ENCODE results near the gene LGALSL. TPM values are rescaled to one million over a fixed set of nuclear protein-coding genes. Genes with fewer than 3 reads are reported as not detected.
A peak's percentile ranks its signal among the peaks of the same experiment; 100 is the strongest.

LGALSL gene
- total RNA-seq, 1 experiment from 2014 or later, result 14.2 TPM

DNA sequence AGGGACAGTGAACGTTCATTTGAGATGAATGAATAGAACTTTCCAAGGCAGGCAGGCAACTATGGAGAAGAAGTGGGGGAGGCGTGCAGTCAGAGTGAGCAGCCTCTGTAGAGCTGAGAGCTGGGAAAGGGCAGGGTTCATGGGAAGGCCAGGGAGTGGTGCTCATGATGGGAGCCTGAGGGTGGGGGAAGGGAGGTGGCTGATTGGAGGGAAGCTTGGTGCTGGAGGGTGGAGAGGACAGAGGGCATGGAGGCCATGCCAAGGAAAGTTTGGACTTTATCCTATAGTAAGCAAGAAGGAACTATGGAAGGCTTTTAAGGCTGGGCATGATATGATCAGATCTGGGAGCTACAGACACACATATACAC, 47.6 kb upstream of the LGALSL start:
- TF ChIP-seq POLR2AphosphoS5 (IDR thresholded peaks at IDR 0.05; ENCODE audit: low read depth, low read length), result no peak
- TF ChIP-seq CEBPB (IDR thresholded peaks at IDR 0.05; ENCODE audit: low read depth), result no peak
- TF ChIP-seq EGR1 (IDR thresholded peaks at IDR 0.05; ENCODE audit: low read depth), result no peak
- TF ChIP-seq EZH2 (IDR thresholded peaks at IDR 0.05), result no peak
- TF ChIP-seq, protein P1, sequence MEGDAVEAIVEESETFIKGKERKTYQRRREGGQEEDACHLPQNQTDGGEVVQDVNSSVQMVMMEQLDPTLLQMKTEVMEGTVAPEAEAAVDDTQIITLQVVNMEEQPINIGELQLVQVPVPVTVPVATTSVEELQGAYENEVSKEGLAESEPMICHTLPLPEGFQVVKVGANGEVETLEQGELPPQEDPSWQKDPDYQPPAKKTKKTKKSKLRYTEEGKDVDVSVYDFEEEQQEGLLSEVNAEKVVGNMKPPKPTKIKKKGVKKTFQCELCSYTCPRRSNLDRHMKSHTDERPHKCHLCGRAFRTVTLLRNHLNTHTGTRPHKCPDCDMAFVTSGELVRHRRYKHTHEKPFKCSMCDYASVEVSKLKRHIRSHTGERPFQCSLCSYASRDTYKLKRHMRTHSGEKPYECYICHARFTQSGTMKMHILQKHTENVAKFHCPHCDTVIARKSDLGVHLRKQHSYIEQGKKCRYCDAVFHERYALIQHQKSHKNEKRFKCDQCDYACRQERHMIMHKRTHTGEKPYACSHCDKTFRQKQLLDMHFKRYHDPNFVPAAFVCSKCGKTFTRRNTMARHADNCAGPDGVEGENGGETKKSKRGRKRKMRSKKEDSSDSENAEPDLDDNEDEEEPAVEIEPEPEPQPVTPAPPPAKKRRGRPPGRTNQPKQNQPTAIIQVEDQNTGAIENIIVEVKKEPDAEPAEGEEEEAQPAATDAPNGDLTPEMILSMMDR (IDR thresholded peaks at IDR 0.05 in 2 of 3, conservative IDR thresholded peaks at IDR 0.05 in 1 of 3; ENCODE audit: borderline replicate concordance in 1 of 3, insufficient read depth in 1 of 3, low read depth in 2 of 3, low read length in 2 of 3), result no peak
- no peak for TF ChIP-seq YY1 (IDR thresholded peaks at IDR 0.05; ENCODE audit: extremely low read depth, insufficient replicate concordance, low read depth, low read length)
- TF ChIP-seq TCF7L2 (IDR thresholded peaks at IDR 0.05; ENCODE audit: borderline replicate concordance, extremely low read depth, insufficient read depth, insufficient read length), result no peak
- TF ChIP-seq, protein P2, sequence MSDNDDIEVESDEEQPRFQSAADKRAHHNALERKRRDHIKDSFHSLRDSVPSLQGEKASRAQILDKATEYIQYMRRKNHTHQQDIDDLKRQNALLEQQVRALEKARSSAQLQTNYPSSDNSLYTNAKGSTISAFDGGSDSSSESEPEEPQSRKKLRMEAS (IDR thresholded peaks at IDR 0.05), result no peak
- no peak for TF ChIP-seq FOSL1 (IDR thresholded peaks at IDR 0.05; ENCODE audit: low read depth)
- TF ChIP-seq, protein P3, sequence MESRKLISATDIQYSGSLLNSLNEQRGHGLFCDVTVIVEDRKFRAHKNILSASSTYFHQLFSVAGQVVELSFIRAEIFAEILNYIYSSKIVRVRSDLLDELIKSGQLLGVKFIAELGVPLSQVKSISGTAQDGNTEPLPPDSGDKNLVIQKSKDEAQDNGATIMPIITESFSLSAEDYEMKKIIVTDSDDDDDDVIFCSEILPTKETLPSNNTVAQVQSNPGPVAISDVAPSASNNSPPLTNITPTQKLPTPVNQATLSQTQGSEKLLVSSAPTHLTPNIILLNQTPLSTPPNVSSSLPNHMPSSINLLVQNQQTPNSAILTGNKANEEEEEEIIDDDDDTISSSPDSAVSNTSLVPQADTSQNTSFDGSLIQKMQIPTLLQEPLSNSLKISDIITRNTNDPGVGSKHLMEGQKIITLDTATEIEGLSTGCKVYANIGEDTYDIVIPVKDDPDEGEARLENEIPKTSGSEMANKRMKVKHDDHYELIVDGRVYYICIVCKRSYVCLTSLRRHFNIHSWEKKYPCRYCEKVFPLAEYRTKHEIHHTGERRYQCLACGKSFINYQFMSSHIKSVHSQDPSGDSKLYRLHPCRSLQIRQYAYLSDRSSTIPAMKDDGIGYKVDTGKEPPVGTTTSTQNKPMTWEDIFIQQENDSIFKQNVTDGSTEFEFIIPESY (IDR thresholded peaks at IDR 0.05; ENCODE audit: extremely low read depth, insufficient replicate concordance, low read length), result no peak
- no peak for TF ChIP-seq POLR2A (IDR thresholded peaks at IDR 0.05; ENCODE audit: borderline replicate concordance, extremely low read depth, insufficient read depth, insufficient read length)
- no peak for TF ChIP-seq CBX3 (IDR thresholded peaks at IDR 0.05; ENCODE audit: low read depth)
- no peak for TF ChIP-seq ZFX (IDR thresholded peaks at IDR 0.05)
- TF ChIP-seq JUND (IDR thresholded peaks at IDR 0.05), result no peak
- TF ChIP-seq SRF (IDR thresholded peaks at IDR 0.05; ENCODE audit: low read depth), result no peak
- TF ChIP-seq, protein P4, sequence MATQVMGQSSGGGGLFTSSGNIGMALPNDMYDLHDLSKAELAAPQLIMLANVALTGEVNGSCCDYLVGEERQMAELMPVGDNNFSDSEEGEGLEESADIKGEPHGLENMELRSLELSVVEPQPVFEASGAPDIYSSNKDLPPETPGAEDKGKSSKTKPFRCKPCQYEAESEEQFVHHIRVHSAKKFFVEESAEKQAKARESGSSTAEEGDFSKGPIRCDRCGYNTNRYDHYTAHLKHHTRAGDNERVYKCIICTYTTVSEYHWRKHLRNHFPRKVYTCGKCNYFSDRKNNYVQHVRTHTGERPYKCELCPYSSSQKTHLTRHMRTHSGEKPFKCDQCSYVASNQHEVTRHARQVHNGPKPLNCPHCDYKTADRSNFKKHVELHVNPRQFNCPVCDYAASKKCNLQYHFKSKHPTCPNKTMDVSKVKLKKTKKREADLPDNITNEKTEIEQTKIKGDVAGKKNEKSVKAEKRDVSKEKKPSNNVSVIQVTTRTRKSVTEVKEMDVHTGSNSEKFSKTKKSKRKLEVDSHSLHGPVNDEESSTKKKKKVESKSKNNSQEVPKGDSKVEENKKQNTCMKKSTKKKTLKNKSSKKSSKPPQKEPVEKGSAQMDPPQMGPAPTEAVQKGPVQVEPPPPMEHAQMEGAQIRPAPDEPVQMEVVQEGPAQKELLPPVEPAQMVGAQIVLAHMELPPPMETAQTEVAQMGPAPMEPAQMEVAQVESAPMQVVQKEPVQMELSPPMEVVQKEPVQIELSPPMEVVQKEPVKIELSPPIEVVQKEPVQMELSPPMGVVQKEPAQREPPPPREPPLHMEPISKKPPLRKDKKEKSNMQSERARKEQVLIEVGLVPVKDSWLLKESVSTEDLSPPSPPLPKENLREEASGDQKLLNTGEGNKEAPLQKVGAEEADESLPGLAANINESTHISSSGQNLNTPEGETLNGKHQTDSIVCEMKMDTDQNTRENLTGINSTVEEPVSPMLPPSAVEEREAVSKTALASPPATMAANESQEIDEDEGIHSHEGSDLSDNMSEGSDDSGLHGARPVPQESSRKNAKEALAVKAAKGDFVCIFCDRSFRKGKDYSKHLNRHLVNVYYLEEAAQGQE (IDR thresholded peaks at IDR 0.05; ENCODE audit: low read depth), result no peak
- no peak for TF ChIP-seq EZH2phosphoT487 (IDR thresholded peaks at IDR 0.05; ENCODE audit: borderline replicate concordance)
- TF ChIP-seq ZNF274 (IDR thresholded peaks at IDR 0.05; ENCODE audit: low read depth, low read length), result no peak
- TF ChIP-seq RAD21 (IDR thresholded peaks at IDR 0.05; ENCODE audit: low read depth), result no peak
- H3K9ac ChIP-seq (ENCODE audit: low read length), result no peak overlapping the region
- DNase-seq (ENCODE audit: low read depth, low spot score) (no peak), ATAC-seq (no peak)
- no peak overlapping the region for H3K4me3 ChIP-seq (replicated peaks in 1 of 2; ENCODE audit: low read depth in 1 of 2, low read length in 2 of 2)
- ChIA-PET CTCF (no interaction called here), POLR2A (interaction anchor here (0.5 kb wide), 1 partner anchor 424 kb away, joined by 4 read pairs; no protein-coding TSS in a partner anchor), RAD21 (ENCODE audit: low non-redundant PET in 1 of 2, low total read pairs in 2 of 2, uncharacterized antibody in 2 of 2, unreplicated experiment in 2 of 2) (no interaction called here)
- intact Hi-C loops (cut with micrococcal nuclease), result no loop called here
- no peaks in the 10 kb centered on the region for H3K79me2 ChIP-seq (ENCODE audit: insufficient read depth, low read length)
- H3K9me2 ChIP-seq (ENCODE audit: insufficient read depth), result no peaks in the 10 kb centered on the region
- no peaks in the 10 kb centered on the region; the same call in 1 of the 2 replicates for H3K27me3 ChIP-seq (ENCODE audit: insufficient read depth, low read length)
- BruUV-seq (replicated peaks), result no TSS peak
- no peak overlapping the region for H3K27ac ChIP-seq (ENCODE audit: low read depth, low read length)
- H4K20me1 ChIP-seq (ENCODE audit: insufficient read depth), result no peaks in the 10 kb centered on the region
- 0 out of 2 replicates have a peak overlapping the region, but pooled peaks have one; percentile 3 for H3K4me2 ChIP-seq (ENCODE audit: low read length)
- H2AFZ ChIP-seq (ENCODE audit: low read depth, low read length, poor library complexity, severe bottlenecking), result no peak overlapping the region
- peaks cover 3 to 21% of the 10 kb centered on the region in 2 experiments; a peak in 3 of 4 replicates for H3K4me1 ChIP-seq (ENCODE audit: control insufficient read depth in 1 of 2, insufficient read depth in 2 of 2, low read length in 2 of 2)
- H3K9me3 ChIP-seq (ENCODE audit: control insufficient read depth in 1 of 2, insufficient read depth in 1 of 2, low read depth in 1 of 2, low read length in 2 of 2), result no peaks in the 10 kb centered on the region
- no peaks in the 10 kb centered on the region for H3K36me3 ChIP-seq (ENCODE audit: control insufficient read depth in 1 of 2, insufficient read depth in 2 of 2, low read length in 2 of 2)

All from HCT116 (cell line).